ENCODE results near the gene NRSN2. TPM values are rescaled to one million over a fixed set of nuclear protein-coding genes. Genes with fewer than 3 reads are reported as not detected.

Gene NRSN2
- total and polyA plus RNA-seq, 2 of the 4 experiments (the other 2 are of a cell fraction): 9.9 to 101 TPM

DNA sequence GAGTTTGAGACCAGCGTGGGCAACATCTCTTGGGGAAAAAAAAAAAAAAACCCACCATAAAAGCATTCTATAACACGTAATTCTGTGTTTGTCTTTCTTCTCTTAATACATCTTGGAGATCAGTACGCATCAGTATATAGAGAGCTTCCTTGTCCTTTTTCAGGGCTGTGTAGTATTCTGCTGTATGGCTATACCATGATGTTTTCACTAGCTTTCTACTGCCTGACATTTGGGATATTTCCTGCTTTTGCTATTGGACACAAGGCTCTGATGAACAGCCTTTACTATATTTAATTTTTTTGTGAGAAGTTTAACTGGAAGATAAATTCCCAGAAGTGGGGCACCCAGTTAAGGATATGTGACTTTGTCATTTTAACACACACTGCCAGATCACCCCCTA is 40.6 kb downstream of the NRSN2 start:
- H2BK15ac ChIP-seq (ENCODE audit: low read depth, low read length): no peak overlapping the region
- BruUV-seq (replicated peaks): no TSS peak

More for the DNA sequence above, 40.6 kb downstream of the NRSN2 start:
- ChIA-PET CTCF (no interaction called here), POLR2A (ENCODE audit: unreplicated experiment) (no interaction called here)
- Histone ChIP-seq H3K27ac (ENCODE audit: insufficient read depth, low read length) (no peak overlapping the region), H4K5ac (ENCODE audit: low read depth, low read length) (no peak overlapping the region), H3K9me1 (ENCODE audit: insufficient read depth, low read length) (peaks cover 15% of the 10 kb centered on the region), H3K4me1 (ENCODE audit: control insufficient read depth, insufficient read depth, low read length) (peaks cover 2% of the 10 kb centered on the region; the same call in 1 of the 2 replicates), H2BK20ac (ENCODE audit: low read depth, low read length) (no peak overlapping the region), H3K14ac (replicated peaks; ENCODE audit: low read depth, low read length) (no peak overlapping the region), H2AK5ac (ENCODE audit: low read depth, low read length) (no peak overlapping the region), H3K23ac (ENCODE audit: low read depth, low read length) (no peak overlapping the region), H3K4me3 (ENCODE audit: insufficient read depth, low read depth, low read length) (no peak overlapping the region), H4K91ac (ENCODE audit: insufficient read depth, low read depth, low read length) (no peak overlapping the region), H3K56ac (ENCODE audit: extremely low read depth, insufficient read depth, low read length) (no peak overlapping the region), H3K9me3 (ENCODE audit: control insufficient read depth, insufficient read depth, low read length) (no peaks in the 10 kb centered on the region), H2BK5ac (ENCODE audit: low read depth, low read length, poor library complexity, severe bottlenecking) (no peak overlapping the region), H3K36me3 (ENCODE audit: control insufficient read depth, insufficient read depth, low read length) (peaks cover 39% of the 10 kb centered on the region), H3K27me3 (ENCODE audit: control insufficient read depth, insufficient read depth, low read length) (no peaks in the 10 kb centered on the region), H3K4me2 (ENCODE audit: low read depth, low read length) (no peak overlapping the region), H3K4ac (ENCODE audit: low read depth, low read length) (no peak overlapping the region), H2AFZ (replicated peaks; ENCODE audit: low read length, poor library complexity) (no peak overlapping the region), H4K20me1 (ENCODE audit: insufficient read depth, low read length) (peaks cover 68% of the 10 kb centered on the region), H4K8ac (ENCODE audit: low read depth in 2 of 2, low read length in 2 of 2) (no peak overlapping the region), H2BK120ac (ENCODE audit: low read depth, low read length) (no peak overlapping the region), H3K18ac (ENCODE audit: low read depth, low read length) (no peak overlapping the region), H2AK9ac (replicated peaks; ENCODE audit: low read depth, low read length, poor library complexity) (no peak overlapping the region), H3K79me1 (ENCODE audit: low read depth in 1 of 2, low read length in 2 of 2) (peaks cover 22 to 65% of the 10 kb centered on the region in 2 experiments), H3K9ac (ENCODE audit: low read depth, low read length) (no peak overlapping the region)
- in situ Hi-C loops (cut with MboI; ENCODE audit: low sequenced_read_pairs) (no loop called here), dilution Hi-C loops (cut with HindIII; ENCODE audit: low sequenced_read_pairs, unreplicated experiment) (no loop called here), intact Hi-C loops (cut with micrococcal nuclease) (no loop called here)
- no CpG with 5 or more reads among the region's 3 CpGs for WGBS, 2 experiments (ENCODE audit: extremely low coverage in 2 of 2, insufficient read length in 1 of 2)
- TF ChIP-seq, protein P1, sequence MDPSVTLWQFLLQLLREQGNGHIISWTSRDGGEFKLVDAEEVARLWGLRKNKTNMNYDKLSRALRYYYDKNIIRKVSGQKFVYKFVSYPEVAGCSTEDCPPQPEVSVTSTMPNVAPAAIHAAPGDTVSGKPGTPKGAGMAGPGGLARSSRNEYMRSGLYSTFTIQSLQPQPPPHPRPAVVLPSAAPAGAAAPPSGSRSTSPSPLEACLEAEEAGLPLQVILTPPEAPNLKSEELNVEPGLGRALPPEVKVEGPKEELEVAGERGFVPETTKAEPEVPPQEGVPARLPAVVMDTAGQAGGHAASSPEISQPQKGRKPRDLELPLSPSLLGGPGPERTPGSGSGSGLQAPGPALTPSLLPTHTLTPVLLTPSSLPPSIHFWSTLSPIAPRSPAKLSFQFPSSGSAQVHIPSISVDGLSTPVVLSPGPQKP (IDR thresholded peaks at IDR 0.05; ENCODE audit: borderline replicate concordance, low read depth, low read length): no peak
- TF ChIP-seq, protein P2, sequence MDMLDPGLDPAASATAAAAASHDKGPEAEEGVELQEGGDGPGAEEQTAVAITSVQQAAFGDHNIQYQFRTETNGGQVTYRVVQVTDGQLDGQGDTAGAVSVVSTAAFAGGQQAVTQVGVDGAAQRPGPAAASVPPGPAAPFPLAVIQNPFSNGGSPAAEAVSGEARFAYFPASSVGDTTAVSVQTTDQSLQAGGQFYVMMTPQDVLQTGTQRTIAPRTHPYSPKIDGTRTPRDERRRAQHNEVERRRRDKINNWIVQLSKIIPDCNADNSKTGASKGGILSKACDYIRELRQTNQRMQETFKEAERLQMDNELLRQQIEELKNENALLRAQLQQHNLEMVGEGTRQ (IDR thresholded peaks at IDR 0.05; ENCODE audit: low read depth, low read length): no peak
- TF ChIP-seq FOS (IDR thresholded peaks at IDR 0.05; ENCODE audit: low read depth, low read length) (no peak), NFE2L2 (IDR thresholded peaks at IDR 0.05; ENCODE audit: low read depth, low read length) (no peak), BHLHE40 (IDR thresholded peaks at IDR 0.05; ENCODE audit: low read depth, low read length) (no peak), CHD1 (IDR thresholded peaks at IDR 0.05; ENCODE audit: low read depth, low read length) (no peak), RFX5 (IDR thresholded peaks at IDR 0.05; ENCODE audit: low read depth, low read length) (no peak), SMC3 (IDR thresholded peaks at IDR 0.05; ENCODE audit: low read depth, low read length) (no peak), RAD21 (IDR thresholded peaks at IDR 0.05; ENCODE audit: low read length) (no peak), RCOR1 (IDR thresholded peaks at IDR 0.05; ENCODE audit: insufficient replicate concordance, low read length) (no peak), MAZ (IDR thresholded peaks at IDR 0.05; ENCODE audit: borderline replicate concordance, low read depth, low read length) (no peak), MXI1 (IDR thresholded peaks at IDR 0.05; ENCODE audit: borderline replicate concordance, low read depth, low read length) (no peak), POLR2A (IDR thresholded peaks at IDR 0.05; ENCODE audit: low read depth, low read length) (no peak), MAFK (IDR thresholded peaks at IDR 0.05; ENCODE audit: low read depth, low read length) (no peak), CEBPB (IDR thresholded peaks at IDR 0.05; ENCODE audit: low read depth, low read length) (no peak)
- TF ChIP-seq, protein P3, sequence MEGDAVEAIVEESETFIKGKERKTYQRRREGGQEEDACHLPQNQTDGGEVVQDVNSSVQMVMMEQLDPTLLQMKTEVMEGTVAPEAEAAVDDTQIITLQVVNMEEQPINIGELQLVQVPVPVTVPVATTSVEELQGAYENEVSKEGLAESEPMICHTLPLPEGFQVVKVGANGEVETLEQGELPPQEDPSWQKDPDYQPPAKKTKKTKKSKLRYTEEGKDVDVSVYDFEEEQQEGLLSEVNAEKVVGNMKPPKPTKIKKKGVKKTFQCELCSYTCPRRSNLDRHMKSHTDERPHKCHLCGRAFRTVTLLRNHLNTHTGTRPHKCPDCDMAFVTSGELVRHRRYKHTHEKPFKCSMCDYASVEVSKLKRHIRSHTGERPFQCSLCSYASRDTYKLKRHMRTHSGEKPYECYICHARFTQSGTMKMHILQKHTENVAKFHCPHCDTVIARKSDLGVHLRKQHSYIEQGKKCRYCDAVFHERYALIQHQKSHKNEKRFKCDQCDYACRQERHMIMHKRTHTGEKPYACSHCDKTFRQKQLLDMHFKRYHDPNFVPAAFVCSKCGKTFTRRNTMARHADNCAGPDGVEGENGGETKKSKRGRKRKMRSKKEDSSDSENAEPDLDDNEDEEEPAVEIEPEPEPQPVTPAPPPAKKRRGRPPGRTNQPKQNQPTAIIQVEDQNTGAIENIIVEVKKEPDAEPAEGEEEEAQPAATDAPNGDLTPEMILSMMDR (conservative IDR thresholded peaks at IDR 0.05; ENCODE audit: low read depth, low read length): no peak
- DNase-seq (no peak), ATAC-seq (ENCODE audit: low read depth) (no peak)

Data from IMR-90 (cell line).